ENCODE data around the gene ARFGEF3.
A peak's percentile ranks its signal among the peaks of the same experiment; 100 is the strongest.

Gene ARFGEF3

DNA sequence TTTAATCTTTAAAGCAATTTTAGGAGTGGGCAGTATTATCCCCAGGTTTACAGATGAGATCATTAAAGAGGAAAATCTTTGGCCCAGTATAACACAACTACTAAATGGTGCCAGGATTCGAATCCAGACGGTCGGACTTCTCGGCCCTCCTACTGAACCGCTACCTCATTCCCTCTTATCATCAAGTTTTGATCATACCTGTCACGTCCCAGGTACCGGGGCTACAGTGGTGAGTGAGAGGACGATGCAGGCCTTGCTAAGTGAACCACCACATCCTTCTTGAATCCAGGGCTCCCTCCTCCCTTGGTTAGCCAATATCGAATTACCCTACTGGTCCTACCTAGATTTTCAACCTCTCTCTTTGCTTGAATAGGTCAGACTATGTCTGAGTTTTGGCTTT lies 134.6 kb downstream of the ARFGEF3 start:
- H3K4me2 ChIP-seq (ENCODE audit: low read length, poor library complexity, severe bottlenecking) = no peak overlapping the region
- no peak overlapping the region for H2BK5ac ChIP-seq (ENCODE audit: low read depth, low read length, poor library complexity, severe bottlenecking)
- H2BK120ac ChIP-seq (ENCODE audit: low read depth, low read length) = no peak overlapping the region
- H3K9me3 ChIP-seq (ENCODE audit: control insufficient read depth, low read length) = no peaks in the 10 kb centered on the region
- no peak overlapping the region for H4K8ac ChIP-seq (ENCODE audit: low read length)
- no peak overlapping the region for H4K91ac ChIP-seq (ENCODE audit: low read length)
- no peak overlapping the region for H2BK15ac ChIP-seq (ENCODE audit: low read depth, poor library complexity, severe bottlenecking)
- 95% methylated on average over 8 of the region's 9 CpGs for WGBS
- no peak overlapping the region for H3K27ac ChIP-seq (ENCODE audit: low read length, poor library complexity, severe bottlenecking)
- H3K9ac ChIP-seq (ENCODE audit: low read length) = no peak overlapping the region
- no peak overlapping the region for H2AK5ac ChIP-seq (ENCODE audit: low read length, severe bottlenecking)
- no peak for DNase-seq
- no peak overlapping the region for H3K4me3 ChIP-seq (ENCODE audit: insufficient read depth in 1 of 2, low read depth in 1 of 2, low read length in 2 of 2)
- H3K36me3 ChIP-seq (ENCODE audit: control insufficient read depth in 1 of 2, insufficient read depth in 2 of 2, low read depth in 1 of 2, low read length in 2 of 2) = no peaks in the 10 kb centered on the region
- H3K4me1 ChIP-seq (ENCODE audit: control insufficient read depth, insufficient read depth, low read depth, low read length) = peaks cover 2% of the 10 kb centered on the region
- H3K14ac ChIP-seq (ENCODE audit: low read length in 2 of 2) = no peak overlapping the region
- no peaks in the 10 kb centered on the region for H3K27me3 ChIP-seq (ENCODE audit: control insufficient read depth in 1 of 2, insufficient read depth in 1 of 2, low read length in 2 of 2)
- no peak overlapping the region for H3K18ac ChIP-seq (ENCODE audit: low read depth in 1 of 2, low read length in 2 of 2)
- H2AFZ ChIP-seq (ENCODE audit: low read depth, low read length) = no peak overlapping the region
- no peak overlapping the region for H3K4ac ChIP-seq (ENCODE audit: low read depth in 1 of 2, low read length in 2 of 2)
- H3K79me1 ChIP-seq (replicated peaks; ENCODE audit: low read length, poor library complexity, severe bottlenecking) = no peaks in the 10 kb centered on the region
- no peak overlapping the region for H3K23ac ChIP-seq (ENCODE audit: low read length in 2 of 2)
- H2BK12ac ChIP-seq (ENCODE audit: low read length in 2 of 2) = no peak overlapping the region

DNA sequence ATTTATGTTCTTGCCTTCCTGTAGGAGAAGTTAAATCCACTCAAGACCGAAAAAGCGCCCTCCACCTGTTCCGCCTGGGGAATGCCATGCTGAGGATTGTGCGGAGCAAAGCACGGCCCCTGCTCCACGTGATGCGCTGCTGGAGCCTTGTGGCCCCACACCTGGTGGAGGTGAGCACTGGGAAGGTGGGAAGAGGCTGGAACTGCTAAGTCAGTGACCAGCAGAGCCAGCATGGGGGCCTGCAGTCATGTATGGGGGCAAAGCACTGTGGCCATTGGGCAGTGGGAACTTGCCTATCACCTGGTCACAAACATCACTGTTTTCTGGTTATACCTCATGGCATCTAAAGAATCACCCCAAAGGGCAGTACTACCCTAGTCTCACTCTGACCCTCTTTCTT lies 135.0 kb downstream of the ARFGEF3 start:
- Histone ChIP-seq H2BK15ac (ENCODE audit: low read depth, poor library complexity, severe bottlenecking) (no peak overlapping the region), H2BK12ac (ENCODE audit: low read length in 2 of 2) (no peak overlapping the region), H3K27me3 (ENCODE audit: control insufficient read depth in 1 of 2, insufficient read depth in 1 of 2, low read length in 2 of 2) (no peaks in the 10 kb centered on the region), H3K4ac (ENCODE audit: low read depth in 1 of 2, low read length in 2 of 2) (no peak overlapping the region), H3K4me2 (ENCODE audit: low read length, poor library complexity, severe bottlenecking) (no peak overlapping the region), H2BK120ac (ENCODE audit: low read depth, low read length) (no peak overlapping the region), H3K79me1 (replicated peaks; ENCODE audit: low read length, poor library complexity, severe bottlenecking) (no peaks in the 10 kb centered on the region), H3K4me1 (ENCODE audit: control insufficient read depth, insufficient read depth, low read depth, low read length) (no peaks in the 10 kb centered on the region), H3K4me3 (ENCODE audit: insufficient read depth in 1 of 2, low read depth in 1 of 2, low read length in 2 of 2) (no peak overlapping the region), H3K14ac (ENCODE audit: low read length in 2 of 2) (no peak overlapping the region), H3K18ac (ENCODE audit: low read depth in 1 of 2, low read length in 2 of 2) (no peak overlapping the region), H3K36me3 (ENCODE audit: control insufficient read depth in 1 of 2, insufficient read depth in 2 of 2, low read depth in 1 of 2, low read length in 2 of 2) (no peaks in the 10 kb centered on the region), H4K91ac (ENCODE audit: low read length) (no peak overlapping the region), H3K23ac (ENCODE audit: low read length in 2 of 2) (no peak overlapping the region), H2AK5ac (ENCODE audit: low read length, severe bottlenecking) (no peak overlapping the region), H3K9ac (ENCODE audit: low read length) (no peak overlapping the region), H4K8ac (ENCODE audit: low read length) (no peak overlapping the region), H3K27ac (ENCODE audit: low read length, poor library complexity, severe bottlenecking) (no peak overlapping the region), H2AFZ (ENCODE audit: low read depth, low read length) (no peak overlapping the region), H3K9me3 (ENCODE audit: control insufficient read depth, low read length) (no peaks in the 10 kb centered on the region), H2BK5ac (ENCODE audit: low read depth, low read length, poor library complexity, severe bottlenecking) (no peak overlapping the region)
- DNase-seq = no peak
- 98% methylated on average over 7 of the region's 7 CpGs for WGBS

GRCh38 chr6:138297761-138298298 lies 136.1 kb downstream of the ARFGEF3 start:
- Histone ChIP-seq H3K27ac (ENCODE audit: low read length, poor library complexity, severe bottlenecking) (no peak overlapping the region), H3K9ac (ENCODE audit: low read length) (no peak overlapping the region), H3K4ac (ENCODE audit: low read depth in 1 of 2, low read length in 2 of 2) (no peak overlapping the region), H3K18ac (ENCODE audit: low read depth in 1 of 2, low read length in 2 of 2) (no peak overlapping the region), H2BK120ac (ENCODE audit: low read depth, low read length) (no peak overlapping the region), H3K4me2 (ENCODE audit: low read length, poor library complexity, severe bottlenecking) (no peak overlapping the region), H2BK5ac (ENCODE audit: low read depth, low read length, poor library complexity, severe bottlenecking) (no peak overlapping the region), H3K14ac (ENCODE audit: low read length in 2 of 2) (no peak overlapping the region), H3K9me3 (ENCODE audit: control insufficient read depth, low read length) (no peaks in the 10 kb centered on the region), H2AK5ac (ENCODE audit: low read length, severe bottlenecking) (no peak overlapping the region), H3K4me3 (ENCODE audit: insufficient read depth in 1 of 2, low read depth in 1 of 2, low read length in 2 of 2) (no peak overlapping the region), H3K23ac (ENCODE audit: low read length in 2 of 2) (no peak overlapping the region), H3K4me1 (ENCODE audit: control insufficient read depth, insufficient read depth, low read depth, low read length) (no peaks in the 10 kb centered on the region), H4K91ac (ENCODE audit: low read length) (no peak overlapping the region), H3K36me3 (ENCODE audit: control insufficient read depth in 1 of 2, insufficient read depth in 2 of 2, low read depth in 1 of 2, low read length in 2 of 2) (no peaks in the 10 kb centered on the region), H2AFZ (ENCODE audit: low read depth, low read length) (no peak overlapping the region), H3K27me3 (ENCODE audit: control insufficient read depth in 1 of 2, insufficient read depth in 1 of 2, low read length in 2 of 2) (no peaks in the 10 kb centered on the region), H3K79me1 (replicated peaks; ENCODE audit: low read length, poor library complexity, severe bottlenecking) (no peaks in the 10 kb centered on the region), H4K8ac (ENCODE audit: low read length) (no peak overlapping the region), H2BK15ac (ENCODE audit: low read depth, poor library complexity, severe bottlenecking) (no peak overlapping the region), H2BK12ac (ENCODE audit: low read length in 2 of 2) (no peak overlapping the region)
- 42% methylated on average over 1 of the region's 1 CpG for WGBS
- DNase-seq = peak; percentile 58

DNA sequence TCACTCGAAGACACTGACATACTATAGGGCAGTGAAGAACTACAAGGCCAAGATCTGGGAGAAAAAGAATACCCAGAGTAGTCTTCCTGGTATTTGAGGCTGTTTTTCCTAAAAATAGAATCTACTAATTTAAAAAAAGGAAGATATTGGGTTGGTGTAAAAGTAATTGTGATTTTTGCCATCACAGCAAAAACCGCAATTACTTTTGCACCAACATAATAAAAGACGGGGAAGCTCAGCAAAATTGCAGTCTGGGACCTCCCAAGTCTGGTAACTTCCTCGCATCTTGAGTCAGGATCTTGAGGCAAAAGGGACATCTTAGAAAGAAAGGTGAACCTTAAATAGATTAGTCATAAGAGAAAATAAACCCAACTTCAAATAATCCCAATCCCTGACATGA lies 138.7 kb downstream of the ARFGEF3 start:
- Histone ChIP-seq H3K36me3 (ENCODE audit: control insufficient read depth in 1 of 2, insufficient read depth in 2 of 2, low read depth in 1 of 2, low read length in 2 of 2) (no peaks in the 10 kb centered on the region), H4K8ac (ENCODE audit: low read length) (no peak overlapping the region), H2BK120ac (ENCODE audit: low read depth, low read length) (no peak overlapping the region), H3K14ac (ENCODE audit: low read length in 2 of 2) (no peak overlapping the region), H3K4me2 (ENCODE audit: low read length, poor library complexity, severe bottlenecking) (no peak overlapping the region), H3K9me3 (ENCODE audit: control insufficient read depth, low read length) (no peaks in the 10 kb centered on the region), H3K27ac (ENCODE audit: low read length, poor library complexity, severe bottlenecking) (no peak overlapping the region), H2BK5ac (ENCODE audit: low read depth, low read length, poor library complexity, severe bottlenecking) (no peak overlapping the region), H3K27me3 (ENCODE audit: control insufficient read depth in 1 of 2, insufficient read depth in 1 of 2, low read length in 2 of 2) (no peaks in the 10 kb centered on the region), H3K4ac (ENCODE audit: low read depth in 1 of 2, low read length in 2 of 2) (no peak overlapping the region), H3K23ac (ENCODE audit: low read length in 2 of 2) (no peak overlapping the region), H2AK5ac (ENCODE audit: low read length, severe bottlenecking) (no peak overlapping the region), H3K9ac (ENCODE audit: low read length) (no peak overlapping the region), H3K79me1 (replicated peaks; ENCODE audit: low read length, poor library complexity, severe bottlenecking) (no peaks in the 10 kb centered on the region), H2AFZ (ENCODE audit: low read depth, low read length) (no peak overlapping the region), H2BK12ac (ENCODE audit: low read length in 2 of 2) (no peak overlapping the region), H2BK15ac (ENCODE audit: low read depth, poor library complexity, severe bottlenecking) (no peak overlapping the region), H3K4me1 (ENCODE audit: control insufficient read depth, insufficient read depth, low read depth, low read length) (no peaks in the 10 kb centered on the region), H4K91ac (ENCODE audit: low read length) (no peak overlapping the region), H3K4me3 (ENCODE audit: insufficient read depth in 1 of 2, low read depth in 1 of 2, low read length in 2 of 2) (no peak overlapping the region), H3K18ac (ENCODE audit: low read depth in 1 of 2, low read length in 2 of 2) (no peak overlapping the region)
- no peak for DNase-seq
- no CpG with 5 or more reads among the region's 4 CpGs for WGBS
